HepG2 (cell line): Measurements from ENCODE around the gene DSTN. TPM values are rescaled to one million over a fixed set of nuclear protein-coding genes. Genes with fewer than 3 reads are reported as not detected.

Experiments
- EHMT2 ChIP-seq: fragments of 200-600 bp; sonication (generic); IDR thresholded peaks from 2 replicates; pipeline ENCODE4 v1.7.0; 2017; ENCODE audit warnings: antibody characterized with exemption, low read depth, low read length, borderline replicate concordance
- GPN1 ChIP-seq: sonication (generic); formaldehyde crosslinking; IDR thresholded peaks from 2 replicates; pipeline ENCODE4 v1.5.1; 2020; ENCODE audit warnings: missing genetic modification reagents, borderline replicate concordance
- KAT8 ChIP-seq: IDR thresholded peaks from 2 replicates; pipeline ENCODE4 v1.6.1; 2016; ENCODE audit warnings: missing genetic modification reagents, missing compliant biosample characterization
- KDM5B ChIP-seq: sonication (generic); formaldehyde crosslinking; IDR thresholded peaks from 2 replicates; pipeline ENCODE4 v1.4.0; 2020; ENCODE audit warnings: missing genetic modification reagents, mild to moderate bottlenecking, borderline replicate concordance
- ONECUT2 ChIP-seq: sonication (generic); formaldehyde crosslinking; IDR thresholded peaks from 2 replicates; pipeline ENCODE4 v1.4.0; 2020; ENCODE audit warnings: missing genetic modification reagents
- PITX1 ChIP-seq: sonication (generic); formaldehyde crosslinking; IDR thresholded peaks from 2 replicates; pipeline ENCODE4 v1.5.1; 2020; ENCODE audit warnings: mild to moderate bottlenecking, missing genetic modification reagents
- RBM22 ChIP-seq: fragments of 200-400 bp; formaldehyde crosslinking; optimal IDR thresholded peaks from 2 replicates; pipeline ENCODE3; 2017; ENCODE audit warnings: mild to moderate bottlenecking, low read length, moderate library complexity
- SALL1 ChIP-seq: sonication (generic); formaldehyde crosslinking; IDR thresholded peaks from 2 replicates; pipeline ENCODE4 v1.8.0; 2022; ENCODE audit warnings: mild to moderate bottlenecking, missing genetic modification reagents
- SRY ChIP-seq: sonication (generic); formaldehyde crosslinking; IDR thresholded peaks from 2 replicates; pipeline ENCODE4 v1.8.0; 2022; ENCODE audit warnings: mild to moderate bottlenecking, missing genetic modification reagents
- ZC3H4 ChIP-seq: sonication (generic); formaldehyde crosslinking; IDR thresholded peaks from 2 replicates; pipeline ENCODE4 v1.4.0; 2020; ENCODE audit warnings: missing genetic modification reagents, borderline replicate concordance
- ZNF230 ChIP-seq: sonication (generic); formaldehyde crosslinking; IDR thresholded peaks from 2 replicates; pipeline ENCODE4 v1.4.0; 2020; ENCODE audit warnings: mild to moderate bottlenecking, missing genetic modification reagents
- ZNF501 ChIP-seq: sonication (generic); formaldehyde crosslinking; IDR thresholded peaks from 2 replicates; pipeline ENCODE4 v1.5.1; 2020; ENCODE audit warnings: mild to moderate bottlenecking, moderate library complexity, missing genetic modification reagents
- polyA plus RNA-seq, 8 experiments: library from polyadenylated mRNA; depleted of rRNA in 3 of 8; stranded (reverse) in 7 of 8; unstranded in 1 of 8; fragments of >200 nt; fragmentation: Illumina TruSeq in 4 of 8; extraction: Trizol in 4 of 8; gene quantifications; 2 replicates each; pipeline versions ENCODE4 v1.2.1 to v1.2.3, GENCODE V29; 2011 to 2016; ENCODE audit warnings: low read depth in 4 of 8, missing spikeins in 1 of 8, mixed read lengths in 1 of 8; ENCODE audit not compliant: insufficient read depth in 1 of 8
- total RNA-seq, 5 experiments: library from RNA; depleted of rRNA; stranded (reverse); fragments of >200 nt; fragmentation: Illumina TruSeq; extraction: Trizol; gene quantifications; 2 replicates each; pipeline ENCODE4 v1.2.3, GENCODE V29; 2016; ENCODE audit warnings: low read depth in 1 of 5
- TF ChIP-seq, protein P1 (sequence below), 2 experiments: sonication (generic) in 1 of 2; formaldehyde crosslinking in 1 of 2; IDR thresholded peaks; 2 replicates each; pipeline versions ENCODE4 v1.5.1 to v1.6.1; 2011 to 2020; ENCODE audit warnings: borderline replicate concordance in 1 of 2, low read depth in 1 of 2, low read length in 1 of 2, mild to moderate bottlenecking in 1 of 2, missing genetic modification reagents in 1 of 2, moderate library complexity in 1 of 2
- TF ChIP-seq, protein P2 (sequence below): IDR thresholded peaks from 2 replicates; pipeline ENCODE4 v1.6.1; 2016; ENCODE audit warnings: missing compliant biosample characterization, missing genetic modification reagents, borderline replicate concordance

DSTN gene
- total and polyA plus RNA-seq, 2 of the 13 experiments (the other 11 are each of a cell fraction or from before 2014, with no cell fraction given): 27.6 to 106 TPM

DNA sequence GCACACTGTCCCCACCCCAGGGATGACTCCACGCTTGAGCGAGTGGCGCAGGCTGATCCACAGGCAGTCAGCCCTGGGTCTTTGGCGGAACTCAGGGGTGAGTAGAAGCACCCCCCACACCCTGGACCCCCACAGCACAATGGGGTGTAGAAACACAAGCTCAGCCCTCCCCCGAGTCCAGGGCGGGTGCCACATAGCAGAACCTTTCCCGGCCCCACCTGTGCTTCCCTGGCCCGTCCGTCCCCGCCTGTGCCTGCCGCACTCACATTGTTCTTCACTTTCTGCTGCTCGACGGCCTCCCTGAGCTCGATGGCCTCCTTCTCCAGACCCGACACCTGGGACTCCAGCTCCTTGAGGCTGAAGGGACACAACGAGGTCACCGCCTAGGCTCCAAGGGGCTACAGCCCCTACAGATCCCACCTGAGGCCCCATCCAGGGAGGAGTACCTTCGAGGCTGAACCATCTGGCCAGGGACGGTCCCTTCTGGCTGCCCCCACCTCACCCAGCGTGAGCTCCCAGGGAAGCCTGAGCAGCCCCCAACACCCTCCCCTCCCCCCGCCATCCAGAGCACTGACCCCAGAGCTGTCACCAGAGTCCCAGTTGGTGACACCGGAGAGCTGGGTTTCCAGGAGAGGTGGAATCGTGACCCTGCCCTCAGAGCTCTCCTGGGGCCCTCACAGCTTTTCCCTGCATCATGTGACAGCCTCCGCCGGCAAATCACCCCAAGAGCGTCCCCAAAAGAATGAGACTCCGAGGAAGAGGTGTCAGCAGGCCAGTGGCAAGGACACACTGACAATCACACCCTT is 55.6 kb downstream of the DSTN start (continued):
- TF ChIP-seq, protein P1, sequence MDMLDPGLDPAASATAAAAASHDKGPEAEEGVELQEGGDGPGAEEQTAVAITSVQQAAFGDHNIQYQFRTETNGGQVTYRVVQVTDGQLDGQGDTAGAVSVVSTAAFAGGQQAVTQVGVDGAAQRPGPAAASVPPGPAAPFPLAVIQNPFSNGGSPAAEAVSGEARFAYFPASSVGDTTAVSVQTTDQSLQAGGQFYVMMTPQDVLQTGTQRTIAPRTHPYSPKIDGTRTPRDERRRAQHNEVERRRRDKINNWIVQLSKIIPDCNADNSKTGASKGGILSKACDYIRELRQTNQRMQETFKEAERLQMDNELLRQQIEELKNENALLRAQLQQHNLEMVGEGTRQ (IDR thresholded peaks at IDR 0.05; ENCODE audit: low read depth, low read length): no peak
- TF ChIP-seq, protein P1 (CRISPR knock-in tag; IDR thresholded peaks at IDR 0.05; ENCODE audit: borderline replicate concordance): no peak
- TF ChIP-seq SRY (CRISPR knock-in tag) (no peak), ZNF501 (no peak), EHMT2 (no peak), PITX1 (CRISPR knock-in tag) (peak; percentile 16; the same call in 1 of the 2 replicates), KAT8 (CRISPR knock-in tag) (no peak), GPN1 (CRISPR knock-in tag) (no peak), ZC3H4 (CRISPR knock-in tag) (no peak), ZNF230 (CRISPR knock-in tag) (no peak), SALL1 (no peak), KDM5B (CRISPR knock-in tag) (no peak), RBM22 (peak; percentile 34), ONECUT2 (no peak)
- TF ChIP-seq, protein P2, sequence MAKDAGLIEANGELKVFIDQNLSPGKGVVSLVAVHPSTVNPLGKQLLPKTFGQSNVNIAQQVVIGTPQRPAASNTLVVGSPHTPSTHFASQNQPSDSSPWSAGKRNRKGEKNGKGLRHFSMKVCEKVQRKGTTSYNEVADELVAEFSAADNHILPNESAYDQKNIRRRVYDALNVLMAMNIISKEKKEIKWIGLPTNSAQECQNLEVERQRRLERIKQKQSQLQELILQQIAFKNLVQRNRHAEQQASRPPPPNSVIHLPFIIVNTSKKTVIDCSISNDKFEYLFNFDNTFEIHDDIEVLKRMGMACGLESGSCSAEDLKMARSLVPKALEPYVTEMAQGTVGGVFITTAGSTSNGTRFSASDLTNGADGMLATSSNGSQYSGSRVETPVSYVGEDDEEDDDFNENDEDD (CRISPR knock-in tag): no peak
